GM10248 (cell line): ENCODE results near the gene MIEF1.

Experiments
- CTCF ChIA-PET: fragments of 300-600 bp; sonication (Branson Sonifier 250); formaldehyde crosslinking; extraction: SDS; loops from one replicate; lab custom pipeline; 2021; ENCODE audit warnings: antibody characterized with exemption; lab: Yijun Ruan, JAX
- POLR2A ChIA-PET: fragments of 350-650 bp; sonication (Branson Sonifier 250); formaldehyde crosslinking; extraction: SDS; loops from one replicate; lab custom pipeline; 2020; ENCODE audit warnings: antibody characterized with exemption; lab: Yijun Ruan, JAX
- DNase-seq: peaks from one replicate; pipeline ENCODE4 v3.0.0; 2012; ENCODE audit errors: extremely low spot score
- CTCF ChIP-seq: IDR thresholded peaks from 2 replicates; pipeline ENCODE4 v1.5.1; 2012; ENCODE audit warnings: mild to moderate bottlenecking, low read depth; ENCODE audit errors: extremely low read depth, missing control alignments, control extremely low read depth

Gene MIEF1

DNA sequence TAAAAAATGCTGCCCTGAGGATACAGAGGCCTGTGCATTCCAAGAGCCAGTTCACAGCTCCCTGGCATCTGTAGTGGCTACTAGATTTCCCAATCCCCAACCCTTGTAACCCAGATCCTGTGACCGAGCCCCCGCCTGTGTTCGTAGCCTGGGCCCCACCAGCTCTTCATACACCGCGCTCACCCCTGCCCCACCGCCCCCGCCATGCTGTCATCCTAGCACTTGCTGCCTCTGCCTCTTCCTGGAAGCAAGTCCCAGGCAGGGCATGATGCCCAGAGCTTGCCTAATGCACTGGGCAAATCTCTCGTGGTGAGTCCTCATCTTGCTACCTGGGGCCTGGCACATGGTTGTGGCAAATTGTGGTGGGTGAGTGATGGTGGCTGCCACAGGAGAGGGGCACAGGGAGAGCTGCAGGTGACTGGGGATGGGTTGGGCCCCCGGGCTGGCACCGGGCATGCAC lies 38.1 kb upstream of the MIEF1 start:
- ChIA-PET CTCF (interaction anchor here (1.0 to 1.6 kb wide), 4 partner anchors 16 to 153 kb away, joined by 3 to 12 read pairs (median 4); no protein-coding TSS in a partner anchor), POLR2A (no interaction called here)
- TF ChIP-seq CTCF = no peak
- DNase-seq = no peak

- no peak for TF ChIP-seq CTCF
- POLR2A ChIA-PET = no interaction called here
- no peak for DNase-seq
- CTCF ChIA-PET = interaction anchor here (1.3 to 2.1 kb wide), 5 partner anchors 8 to 123 kb away, joined by 3 to 8 read pairs (median 6); no protein-coding TSS in a partner anchor
Measured at GRCh38 chr22:39466228-39467006, 35.7 kb upstream of the MIEF1 start.

GRCh38 chr22:39467390-39467895 lies 34.6 kb upstream of the MIEF1 start:
- POLR2A ChIA-PET = interaction anchor here (0.7 kb wide), 1 partner anchor 53 kb away, joined by 9 read pairs; no protein-coding TSS in a partner anchor

DNA sequence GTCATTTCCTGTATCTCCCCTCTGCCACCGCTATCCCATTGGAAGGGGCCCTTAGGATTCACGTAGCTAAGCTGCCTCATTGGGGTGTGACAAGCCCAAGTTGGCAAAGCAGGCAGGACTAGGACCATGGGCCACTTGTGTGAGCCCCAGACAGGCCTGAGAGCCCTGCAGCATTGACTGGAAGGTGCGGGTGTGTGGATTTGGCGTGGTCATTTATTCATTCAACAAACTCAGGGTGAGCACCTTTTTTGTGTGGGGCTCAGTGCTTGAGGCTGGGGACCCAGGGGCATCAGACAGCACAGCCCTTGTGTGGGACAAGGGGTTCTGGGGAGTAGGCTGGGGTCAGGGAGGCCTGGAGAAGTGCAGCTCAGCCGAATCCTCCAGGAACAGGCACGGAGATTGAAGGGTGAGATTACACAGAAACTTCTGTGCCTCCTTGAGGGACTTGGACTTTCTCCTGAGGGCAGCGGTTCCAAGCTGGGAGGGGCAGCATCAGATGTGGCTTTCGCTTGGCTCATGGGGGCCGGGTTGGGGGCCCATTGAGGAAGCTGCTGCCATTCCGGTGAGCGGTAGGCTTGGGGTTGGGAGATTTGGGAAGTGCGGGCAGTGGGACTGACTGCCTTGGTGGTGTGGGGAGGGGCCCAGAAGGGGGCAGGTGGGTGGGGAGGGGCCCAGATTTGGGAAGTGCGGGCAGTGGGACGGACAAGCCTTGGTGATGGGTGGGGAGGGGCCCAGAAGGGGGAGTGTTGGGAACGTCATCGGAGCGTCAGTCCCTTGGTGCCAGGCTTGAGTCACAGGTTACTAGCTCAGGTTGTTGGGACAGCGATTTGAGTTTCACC lies 33.4 kb upstream of the MIEF1 start:
- CTCF ChIA-PET = interaction anchor here (0.6 to 2.3 kb wide), 5 partner anchors 10 to 126 kb away, joined by 3 to 7 read pairs (median 6); partner anchors contain the start of gene MIEF1
- no peak for TF ChIP-seq CTCF
- POLR2A ChIA-PET = interaction anchor here (0.6 kb wide), 1 partner anchor 60 kb away, joined by 3 read pairs; no protein-coding TSS in a partner anchor
- DNase-seq = no peak

More at GRCh38 chr22:39467390-39467895, 34.6 kb upstream of the MIEF1 start:
- no peak for TF ChIP-seq CTCF
- CTCF ChIA-PET = interaction anchor here (1.3 to 2.3 kb wide), 5 partner anchors 9 to 47 kb away, joined by 3 to 7 read pairs (median 6); partner anchors contain the start of gene MIEF1
- DNase-seq = no peak

- DNase-seq = no peak
- ChIA-PET CTCF (interaction anchor here (2.3 kb wide), 1 partner anchor 27 kb away, joined by 7 read pairs; no protein-coding TSS in a partner anchor), POLR2A (no interaction called here)
- TF ChIP-seq CTCF = no peak
Measured at GRCh38 chr22:39469326-39469680, 32.8 kb upstream of the MIEF1 start.

- ChIA-PET CTCF (interaction anchor here (1.0 to 2.8 kb wide), 4 partner anchors 14 to 59 kb away, joined by 4 to 11 read pairs (median 6); no protein-coding TSS in a partner anchor), POLR2A (no interaction called here)
- no peak for TF ChIP-seq CTCF
- DNase-seq = no peak
Measured at GRCh38 chr22:39469681-39470450, 32.2 kb upstream of the MIEF1 start.
